Transverse colon (tissue), 4 donors: Measurements from ENCODE around the gene FXYD5. TPM values are rescaled to one million over a fixed set of nuclear protein-coding genes. Genes with fewer than 3 reads are reported as not detected.

ENCODE experiments used
- DNase-seq: peaks from one replicate; pipeline ENCODE4 v3.0.0-alpha.2; 2019
- H3K27ac ChIP-seq, 4 donors: fragments of 200-600 bp; sonication (generic); 2 replicates each; pipeline ENCODE4 v1.5.1; 2016 to 2018; ENCODE audit warnings: inconsistent platforms in 4 of 4
- H3K27me3 ChIP-seq: fragments of 200-600 bp; sonication (generic); 2 replicates; pipeline ENCODE4 v1.5.1; 2017; ENCODE audit warnings: inconsistent platforms
- H3K36me3 ChIP-seq, 4 donors: fragments of 200-600 bp; sonication (generic); 2 replicates each; pipeline ENCODE4 v1.5.1; 2017 to 2019; ENCODE audit warnings: inconsistent platforms in 4 of 4
- H3K4me1 ChIP-seq, 4 donors: fragments of 200-600 bp; sonication (generic); 2 replicates each; pipeline ENCODE4 v1.5.1; 2017 to 2020; ENCODE audit warnings: inconsistent platforms in 4 of 4
- H3K4me3 ChIP-seq, 4 donors: fragments of 200-600 bp; sonication (generic); 1 replicate in 1 of 4; 2 replicates in 3 of 4; pipeline versions ENCODE4 v1.5.1 to v1.6.1; 2017 to 2019; ENCODE audit warnings: inconsistent platforms in 4 of 4
- H3K9me3 ChIP-seq, 2 donors: fragments of 200-600 bp; sonication (generic); 2 replicates each; pipeline ENCODE4 v1.5.1; 2017 to 2019; ENCODE audit warnings: inconsistent platforms in 2 of 2
- CTCF ChIP-seq, 5 experiments: fragments of 200-600 bp in 3 of 5; fragments of 450-650 bp in 2 of 5; sonication (generic) in 3 of 5; IDR thresholded peaks; 1 replicate in 2 of 5; 2 replicates in 3 of 5; pipeline ENCODE4 v1.5.1; 2016 to 2017; ENCODE audit warnings: antibody characterized with exemption in 5 of 5, inconsistent platforms in 3 of 5, mild to moderate bottlenecking in 2 of 5, moderate library complexity in 1 of 5
- EP300 ChIP-seq: sonication (generic); formaldehyde crosslinking; IDR thresholded peaks from one replicate; pipeline ENCODE4 v1.6.1; 2017; ENCODE audit warnings: antibody characterized with exemption, low read depth
- POLR2A ChIP-seq: fragments of 450-650 bp; IDR thresholded peaks from one replicate; pipeline ENCODE4 v1.6.1; 2016; ENCODE audit warnings: antibody characterized with exemption, mild to moderate bottlenecking, moderate library complexity
- POLR2AphosphoS5 ChIP-seq, 3 donors: sonication (generic); formaldehyde crosslinking; IDR thresholded peaks; one replicate each; pipeline ENCODE4 v1.6.1; 2016; ENCODE audit warnings: antibody characterized with exemption in 3 of 3
- WGBS, 2 donors: methylation state at CpG; one replicate each; pipeline ENCODE4 v1.1.5; 2018; ENCODE audit warnings: low coverage in 1 of 2; 5-methylcytosine and 5-hydroxymethylcytosine counted together
- in situ Hi-C, 4 donors: fragments of 200-750 bp; cut with MboI; loops; one replicate each; pipeline versions ENCODE4 v1.15.0 to v1.15.1; 2017; ENCODE audit warnings: low sequenced_read_pairs in 3 of 4, low pct_ligation_motif_present in 1 of 4, low pct_unique_long_range_greater_than_20kb in 1 of 4
- intact Hi-C: fragments of 100-400 bp; cut with DNase I; formaldehyde crosslinking; loops from one replicate; pipeline ENCODE4 v1.15.1; 2023; ENCODE audit warnings: low total_unique reads
- total RNA-seq, 4 donors: library from RNA; depleted of rRNA; stranded (reverse); fragments of >200 nt; gene quantifications; one replicate each; pipeline ENCODE4 v1.1.0, GENCODE V29; 2016

FXYD5 gene
- total RNA-seq, 4 donors from 2014 or later, result 2.0 to 57.2 (median 15.1) TPM

DNA sequence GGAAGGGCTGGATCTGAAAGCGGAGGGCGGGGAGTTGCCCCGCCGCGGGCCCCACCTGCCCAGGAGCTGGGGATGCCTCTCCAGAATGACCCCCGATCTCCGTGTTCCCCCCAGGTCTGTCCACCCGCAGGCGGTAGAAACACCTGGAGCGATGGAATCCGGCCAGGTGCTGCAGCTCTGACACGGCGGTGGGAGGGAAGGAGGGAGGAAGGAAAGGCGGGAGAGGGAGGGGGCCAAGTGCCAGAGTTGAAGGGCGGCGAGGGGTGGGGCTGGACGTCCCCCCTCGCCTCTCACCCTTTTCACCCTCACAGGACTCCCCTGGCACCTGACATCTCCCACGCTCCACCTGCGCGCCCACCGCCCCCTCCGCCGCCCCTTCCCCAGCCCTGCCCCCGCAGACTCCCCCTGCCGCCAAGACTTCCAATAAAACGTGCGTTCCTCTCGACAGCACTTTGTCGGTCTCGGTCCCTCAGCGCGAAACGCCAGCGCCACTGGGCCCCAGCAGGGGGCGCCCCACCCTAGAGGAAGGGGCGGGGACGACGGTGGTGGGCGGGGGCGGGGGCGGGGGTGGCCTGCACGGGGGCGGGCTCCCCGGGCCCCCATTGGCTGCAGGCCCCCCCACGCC is 11.8 kb upstream of the FXYD5 start:
- in situ Hi-C loops (no loop called here), intact Hi-C loops (no loop called here)
- peak overlapping the region in 1 of 4 donors; percentile 43 for H3K4me3 ChIP-seq
- peak; percentile 67 for DNase-seq
- H3K9me3 ChIP-seq, result no peaks in the 10 kb centered on the region
- 3% methylated on average over 23 of the region's 46 CpGs; no CpG with 5 or more reads in 1 of the 2 donors for WGBS, 2 donors
- no peak overlapping the region for H3K27ac ChIP-seq
- no peaks in the 10 kb centered on the region for H3K36me3 ChIP-seq
- peaks cover 24% of the 10 kb centered on the region for H3K27me3 ChIP-seq
- TF ChIP-seq POLR2A (no peak), CTCF (IDR thresholded peaks at IDR 0.05) (peak in 3 of 5 experiments; percentile 71 to 81 (median 80))
- H3K4me1 ChIP-seq, result peaks cover 9 to 47% (median 32%) of the 10 kb centered on the region in 4 donors

GRCh38 chr19:35143231-35143715 is 11.3 kb upstream of the FXYD5 start, which contains the start of gene FXYD7:
FXYD7 (plus strand) TSS chr19:35143255; CDS start chr19:35143334, 79 bp downstream.
- in situ Hi-C loops (no loop called here), intact Hi-C loops (no loop called here)
- H3K36me3 ChIP-seq, result no peaks in the 10 kb centered on the region
- H3K9me3 ChIP-seq, result no peaks in the 10 kb centered on the region
- peak within 1 kb of the TSS in 1 of 4 donors; percentile 43 for H3K4me3 ChIP-seq
- peaks cover 9 to 43% (median 32%) of the 10 kb centered on the region in 4 donors for H3K4me1 ChIP-seq
- peaks cover 24% of the 10 kb centered on the region for H3K27me3 ChIP-seq
- H3K27ac ChIP-seq, result no peak within 1 kb of the TSS
- TF ChIP-seq POLR2AphosphoS5 (IDR thresholded peaks at IDR 0.05) (no peak), POLR2A (no peak), CTCF (IDR thresholded peaks at IDR 0.05) (no peak), EP300 (no peak)
- no peak for DNase-seq
- WGBS, 2 donors, result 15% methylated on average over 31 of the region's 31 CpGs; no CpG with 5 or more reads in 1 of the 2 donors

DNA sequence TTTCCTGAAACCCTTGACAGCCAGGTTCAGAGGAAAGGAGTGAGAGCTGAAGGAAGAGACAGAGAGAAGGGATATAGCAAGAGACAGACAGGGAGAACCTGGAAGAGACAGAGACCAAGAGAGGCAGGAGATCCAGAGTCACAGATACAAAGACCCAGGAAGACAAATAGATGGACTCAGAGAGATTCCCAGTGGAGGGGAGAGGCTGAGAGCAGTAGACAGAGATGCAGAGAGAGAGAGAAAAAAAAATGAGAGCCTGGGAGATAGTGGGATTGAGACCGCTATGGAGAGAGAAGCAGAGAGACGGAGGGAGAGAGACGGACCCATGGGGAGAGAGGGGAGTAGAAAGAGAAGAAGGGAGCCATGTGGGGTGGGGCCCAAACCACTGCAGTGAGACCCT is 10.7 kb upstream of the FXYD5 start:
- in situ Hi-C loops (no loop called here), intact Hi-C loops (no loop called here)
- DNase-seq, result no peak
- WGBS, 2 donors, result 54 to 55% methylated on average over 3 of the region's 3 CpGs
- peaks cover 24% of the 10 kb centered on the region for H3K27me3 ChIP-seq
- peaks cover 9 to 37% (median 30%) of the 10 kb centered on the region in 4 donors for H3K4me1 ChIP-seq
- TF ChIP-seq POLR2AphosphoS5 (IDR thresholded peaks at IDR 0.05), result no peak
- no peaks in the 10 kb centered on the region for H3K36me3 ChIP-seq
- no peak overlapping the region for H3K27ac ChIP-seq
- H3K4me3 ChIP-seq, result no peak overlapping the region
- no peaks in the 10 kb centered on the region for H3K9me3 ChIP-seq

DNA sequence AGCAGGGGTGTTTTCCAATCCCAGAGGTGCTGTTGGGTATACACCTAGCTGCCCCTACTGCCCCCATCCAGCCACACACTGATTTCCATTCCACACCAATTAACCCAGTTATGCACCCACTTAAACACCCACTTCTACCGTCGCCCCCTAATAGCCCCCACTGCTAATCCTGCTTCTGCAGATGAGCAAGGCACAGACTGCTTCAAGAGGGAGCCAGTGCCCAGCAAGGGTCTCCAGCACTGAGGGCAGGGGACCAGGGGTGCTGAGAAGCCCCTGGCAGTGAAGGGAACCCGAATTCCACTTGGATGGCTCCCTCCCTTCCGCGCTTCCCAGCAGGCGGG is 10.3 kb upstream of the FXYD5 start:
- H3K9me3 ChIP-seq, result no peaks in the 10 kb centered on the region
- WGBS, 2 donors, result 46% methylated on average over 6 of the region's 6 CpGs; no CpG with 5 or more reads in 1 of the 2 donors
- H3K27me3 ChIP-seq, result peaks cover 24% of the 10 kb centered on the region
- in situ Hi-C loops (no loop called here), intact Hi-C loops (no loop called here)
- H3K27ac ChIP-seq, result no peak overlapping the region
- TF ChIP-seq POLR2AphosphoS5 (IDR thresholded peaks at IDR 0.05) (no peak), EP300 (no peak), POLR2A (no peak), CTCF (IDR thresholded peaks at IDR 0.05) (no peak)
- H3K4me1 ChIP-seq, result peaks cover 9 to 37% (median 30%) of the 10 kb centered on the region in 4 donors
- H3K4me3 ChIP-seq, result no peak overlapping the region
- DNase-seq, result no peak
- H3K36me3 ChIP-seq, result no peaks in the 10 kb centered on the region
